ENCODE results near the gene MTSS2. TPM values are rescaled to one million over a fixed set of nuclear protein-coding genes. Genes with fewer than 3 reads are reported as not detected.

The MTSS2 gene
- total RNA-seq, 1 donor: 56.5 TPM

DNA sequence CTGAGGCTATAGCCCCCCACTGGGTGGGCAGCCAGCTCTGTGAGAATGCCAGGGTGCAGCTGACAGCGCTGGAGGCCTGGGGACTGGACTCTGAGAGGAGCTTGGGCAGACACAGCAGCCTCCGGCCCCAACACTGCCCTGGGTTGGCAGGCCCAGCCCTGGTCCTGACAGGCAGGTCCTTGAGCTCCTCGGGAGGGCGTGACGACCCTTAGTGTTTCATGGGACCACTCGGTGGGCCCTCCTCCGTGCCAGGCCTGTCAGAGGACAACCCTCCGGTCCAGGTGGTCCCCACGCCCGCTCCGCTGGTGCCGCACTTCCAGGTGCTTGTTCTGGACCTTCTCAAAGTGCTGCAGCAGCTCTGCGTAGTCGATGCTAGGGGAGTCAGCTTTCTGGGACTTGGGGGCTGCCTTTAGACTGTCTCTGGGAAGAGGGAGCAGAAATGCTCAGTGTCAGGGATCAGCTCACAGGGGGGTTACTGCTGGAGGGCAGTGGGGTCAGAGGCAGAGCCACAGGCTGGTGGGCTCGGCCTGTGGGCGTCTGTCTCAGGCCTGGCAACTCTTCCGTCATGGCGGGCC, 1.9 kb upstream of the MTSS2 start:
- Histone ChIP-seq H3K27me3 (ENCODE audit: insufficient read depth, low read length) (no peaks in the 10 kb centered on the region), H3K9me3 (ENCODE audit: low read depth, low read length) (no peaks in the 10 kb centered on the region), H3K4me3 (ENCODE audit: insufficient read depth, low read length) (no peak overlapping the region), H3K4me2 (ENCODE audit: insufficient read depth, low read length) (no peak overlapping the region), H2AFZ (ENCODE audit: low read length) (peak overlapping the region; percentile 35), H3K36me3 (ENCODE audit: insufficient read depth, low read length) (peaks cover 13% of the 10 kb centered on the region), H4K20me1 (ENCODE audit: insufficient read depth, low read length) (peaks cover 20% of the 10 kb centered on the region), H3K27ac (ENCODE audit: low read depth, low read length) (peak overlapping the region; percentile 58), H3K79me2 (ENCODE audit: insufficient read depth, low read length) (peaks cover 29% of the 10 kb centered on the region), H3K4me1 (ENCODE audit: insufficient read depth, low read length) (peaks cover 56% of the 10 kb centered on the region)
- DNase-seq (ENCODE audit: insufficient read length, low spot score, missing footprints): peak; percentile 89
- TF ChIP-seq, protein P1, sequence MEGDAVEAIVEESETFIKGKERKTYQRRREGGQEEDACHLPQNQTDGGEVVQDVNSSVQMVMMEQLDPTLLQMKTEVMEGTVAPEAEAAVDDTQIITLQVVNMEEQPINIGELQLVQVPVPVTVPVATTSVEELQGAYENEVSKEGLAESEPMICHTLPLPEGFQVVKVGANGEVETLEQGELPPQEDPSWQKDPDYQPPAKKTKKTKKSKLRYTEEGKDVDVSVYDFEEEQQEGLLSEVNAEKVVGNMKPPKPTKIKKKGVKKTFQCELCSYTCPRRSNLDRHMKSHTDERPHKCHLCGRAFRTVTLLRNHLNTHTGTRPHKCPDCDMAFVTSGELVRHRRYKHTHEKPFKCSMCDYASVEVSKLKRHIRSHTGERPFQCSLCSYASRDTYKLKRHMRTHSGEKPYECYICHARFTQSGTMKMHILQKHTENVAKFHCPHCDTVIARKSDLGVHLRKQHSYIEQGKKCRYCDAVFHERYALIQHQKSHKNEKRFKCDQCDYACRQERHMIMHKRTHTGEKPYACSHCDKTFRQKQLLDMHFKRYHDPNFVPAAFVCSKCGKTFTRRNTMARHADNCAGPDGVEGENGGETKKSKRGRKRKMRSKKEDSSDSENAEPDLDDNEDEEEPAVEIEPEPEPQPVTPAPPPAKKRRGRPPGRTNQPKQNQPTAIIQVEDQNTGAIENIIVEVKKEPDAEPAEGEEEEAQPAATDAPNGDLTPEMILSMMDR (IDR thresholded peaks at IDR 0.05; ENCODE audit: extremely low read depth, low read depth, low read length): no peak

DNA sequence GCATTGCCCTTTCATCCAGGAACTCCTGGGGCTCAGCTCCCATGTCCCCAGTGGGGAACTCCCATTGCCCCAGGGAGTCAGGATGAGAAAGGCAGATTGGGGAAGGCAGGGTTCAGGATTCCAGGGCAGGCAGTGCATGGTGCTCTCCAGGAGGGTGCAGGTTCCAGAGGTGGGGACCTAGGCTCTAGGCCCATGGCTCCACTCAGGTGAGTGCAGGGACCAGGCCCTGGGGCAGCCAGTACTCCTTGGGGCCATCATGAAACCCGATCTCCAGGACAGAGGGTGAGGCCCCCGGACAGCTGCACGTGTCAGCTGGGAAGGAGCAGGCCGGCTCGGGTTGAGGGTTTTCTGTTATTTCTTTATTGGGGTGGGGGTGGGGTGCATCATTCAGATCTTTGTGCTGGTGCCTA, 1.3 kb upstream of the MTSS2 start:
- Histone ChIP-seq H3K9me3 (ENCODE audit: low read depth, low read length) (no peaks in the 10 kb centered on the region), H4K20me1 (ENCODE audit: insufficient read depth, low read length) (peaks cover 24% of the 10 kb centered on the region), H3K27ac (ENCODE audit: low read depth, low read length) (peak overlapping the region; percentile 56), H3K36me3 (ENCODE audit: insufficient read depth, low read length) (peaks cover 16% of the 10 kb centered on the region), H2AFZ (ENCODE audit: low read length) (no peak overlapping the region), H3K79me2 (ENCODE audit: insufficient read depth, low read length) (peaks cover 35% of the 10 kb centered on the region), H3K27me3 (ENCODE audit: insufficient read depth, low read length) (no peaks in the 10 kb centered on the region), H3K4me1 (ENCODE audit: insufficient read depth, low read length) (peaks cover 56% of the 10 kb centered on the region), H3K4me2 (ENCODE audit: insufficient read depth, low read length) (peak overlapping the region; percentile 69), H3K4me3 (ENCODE audit: insufficient read depth, low read length) (no peak overlapping the region)
- TF ChIP-seq, protein P1 (IDR thresholded peaks at IDR 0.05; ENCODE audit: extremely low read depth, low read depth, low read length): no peak
- no peak for DNase-seq (ENCODE audit: insufficient read length, low spot score, missing footprints)

DNA sequence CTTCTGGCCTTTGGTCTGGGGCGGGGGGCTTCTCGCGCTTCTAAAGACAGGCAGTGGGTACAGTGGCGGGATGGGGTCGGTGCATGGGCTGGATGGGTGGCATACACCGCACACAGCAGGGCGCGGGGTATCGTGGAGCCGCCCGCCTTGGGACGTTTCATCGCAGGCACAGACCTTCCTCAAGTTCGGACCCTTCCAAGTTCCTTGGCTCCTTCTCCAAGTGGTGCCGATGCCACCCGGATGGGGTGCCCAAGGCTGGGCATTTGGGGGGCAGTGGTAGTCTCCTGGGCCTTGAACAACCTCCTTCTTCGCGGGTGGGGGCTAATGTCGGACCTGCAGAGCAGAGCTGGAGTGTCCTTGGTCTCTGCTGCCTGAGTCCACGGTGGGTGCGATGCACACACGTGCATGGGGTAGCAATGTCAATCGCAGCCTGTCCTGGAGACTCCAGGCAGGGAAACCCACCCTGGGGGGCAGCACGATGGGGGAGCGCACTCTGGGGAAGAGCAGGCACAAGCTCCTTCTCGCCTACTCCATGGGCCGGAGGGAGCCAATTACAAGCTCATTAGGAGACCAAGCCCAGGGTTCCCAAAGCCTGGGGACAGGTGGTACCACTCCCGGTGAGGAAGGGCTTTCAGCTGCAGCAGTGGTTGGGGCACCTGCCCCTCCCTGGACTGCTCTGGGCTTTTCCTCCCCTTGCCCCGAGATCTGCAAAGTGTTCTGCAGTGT, 686 bp upstream of the MTSS2 start:
- H3K9me3 ChIP-seq (ENCODE audit: low read depth, low read length): no peaks in the 10 kb centered on the region
- DNase-seq (ENCODE audit: insufficient read length, low spot score, missing footprints): peak; percentile 89
- H3K27ac ChIP-seq (ENCODE audit: low read depth, low read length): peak overlapping the region; percentile 56
- H4K20me1 ChIP-seq (ENCODE audit: insufficient read depth, low read length): peaks cover 30% of the 10 kb centered on the region
- no peaks in the 10 kb centered on the region for H3K27me3 ChIP-seq (ENCODE audit: insufficient read depth, low read length)
- peak overlapping the region; percentile 69 for H3K4me2 ChIP-seq (ENCODE audit: insufficient read depth, low read length)
- peaks cover 41% of the 10 kb centered on the region for H3K79me2 ChIP-seq (ENCODE audit: insufficient read depth, low read length)
- H2AFZ ChIP-seq (ENCODE audit: low read length): no peak overlapping the region
- H3K4me1 ChIP-seq (ENCODE audit: insufficient read depth, low read length): peaks cover 56% of the 10 kb centered on the region
- H3K36me3 ChIP-seq (ENCODE audit: insufficient read depth, low read length): peaks cover 16% of the 10 kb centered on the region
- H3K4me3 ChIP-seq (ENCODE audit: insufficient read depth, low read length): peak overlapping the region; percentile 86
- TF ChIP-seq, protein P1 (IDR thresholded peaks at IDR 0.05; ENCODE audit: extremely low read depth, low read depth, low read length): no peak

Measured in osteoblast (primary cell).